Measurements from ENCODE around the gene PTEN.

DNA sequence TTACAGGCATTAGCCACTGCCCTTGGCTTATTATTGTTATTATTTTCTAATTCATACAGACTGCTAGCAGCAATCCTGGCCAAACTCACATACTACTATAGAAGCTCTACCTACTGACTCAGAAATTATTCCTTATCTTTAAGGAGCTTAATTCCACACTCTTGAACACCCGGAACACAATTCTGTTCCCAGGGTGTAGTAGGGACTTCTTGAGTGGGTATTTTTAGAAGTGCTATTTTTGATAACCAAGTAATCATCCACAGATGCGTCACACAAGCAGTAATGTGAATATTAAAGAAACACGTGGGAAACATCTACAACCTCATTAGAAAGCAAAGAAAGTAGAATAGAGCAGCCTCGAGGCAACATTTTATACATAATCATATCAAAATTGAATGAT lies 149.2 kb downstream of the PTEN start:
- TF ChIP-seq, protein P1, sequence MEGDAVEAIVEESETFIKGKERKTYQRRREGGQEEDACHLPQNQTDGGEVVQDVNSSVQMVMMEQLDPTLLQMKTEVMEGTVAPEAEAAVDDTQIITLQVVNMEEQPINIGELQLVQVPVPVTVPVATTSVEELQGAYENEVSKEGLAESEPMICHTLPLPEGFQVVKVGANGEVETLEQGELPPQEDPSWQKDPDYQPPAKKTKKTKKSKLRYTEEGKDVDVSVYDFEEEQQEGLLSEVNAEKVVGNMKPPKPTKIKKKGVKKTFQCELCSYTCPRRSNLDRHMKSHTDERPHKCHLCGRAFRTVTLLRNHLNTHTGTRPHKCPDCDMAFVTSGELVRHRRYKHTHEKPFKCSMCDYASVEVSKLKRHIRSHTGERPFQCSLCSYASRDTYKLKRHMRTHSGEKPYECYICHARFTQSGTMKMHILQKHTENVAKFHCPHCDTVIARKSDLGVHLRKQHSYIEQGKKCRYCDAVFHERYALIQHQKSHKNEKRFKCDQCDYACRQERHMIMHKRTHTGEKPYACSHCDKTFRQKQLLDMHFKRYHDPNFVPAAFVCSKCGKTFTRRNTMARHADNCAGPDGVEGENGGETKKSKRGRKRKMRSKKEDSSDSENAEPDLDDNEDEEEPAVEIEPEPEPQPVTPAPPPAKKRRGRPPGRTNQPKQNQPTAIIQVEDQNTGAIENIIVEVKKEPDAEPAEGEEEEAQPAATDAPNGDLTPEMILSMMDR (IDR thresholded peaks at IDR 0.05): no peak
- TF ChIP-seq POLR2A (IDR thresholded peaks at IDR 0.05) (no peak), POLR2AphosphoS5 (IDR thresholded peaks at IDR 0.05) (no peak), EP300 (IDR thresholded peaks at IDR 0.05; ENCODE audit: low read depth) (no peak)
